ENCODE measurements around the gene FAM240A. TPM values are rescaled to one million over a fixed set of nuclear protein-coding genes. Genes with fewer than 3 reads are reported as not detected.

Gene FAM240A
- total RNA-seq, 2 donors from 2014 or later, result 0.32 TPM; not detected in 1

- no peak overlapping the region for H3K27ac ChIP-seq
- no peaks in the 10 kb centered on the region for H3K9me3 ChIP-seq
- TF ChIP-seq POLR2A (IDR thresholded peaks at IDR 0.05), result no peak
- TF ChIP-seq, protein P1, sequence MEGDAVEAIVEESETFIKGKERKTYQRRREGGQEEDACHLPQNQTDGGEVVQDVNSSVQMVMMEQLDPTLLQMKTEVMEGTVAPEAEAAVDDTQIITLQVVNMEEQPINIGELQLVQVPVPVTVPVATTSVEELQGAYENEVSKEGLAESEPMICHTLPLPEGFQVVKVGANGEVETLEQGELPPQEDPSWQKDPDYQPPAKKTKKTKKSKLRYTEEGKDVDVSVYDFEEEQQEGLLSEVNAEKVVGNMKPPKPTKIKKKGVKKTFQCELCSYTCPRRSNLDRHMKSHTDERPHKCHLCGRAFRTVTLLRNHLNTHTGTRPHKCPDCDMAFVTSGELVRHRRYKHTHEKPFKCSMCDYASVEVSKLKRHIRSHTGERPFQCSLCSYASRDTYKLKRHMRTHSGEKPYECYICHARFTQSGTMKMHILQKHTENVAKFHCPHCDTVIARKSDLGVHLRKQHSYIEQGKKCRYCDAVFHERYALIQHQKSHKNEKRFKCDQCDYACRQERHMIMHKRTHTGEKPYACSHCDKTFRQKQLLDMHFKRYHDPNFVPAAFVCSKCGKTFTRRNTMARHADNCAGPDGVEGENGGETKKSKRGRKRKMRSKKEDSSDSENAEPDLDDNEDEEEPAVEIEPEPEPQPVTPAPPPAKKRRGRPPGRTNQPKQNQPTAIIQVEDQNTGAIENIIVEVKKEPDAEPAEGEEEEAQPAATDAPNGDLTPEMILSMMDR (IDR thresholded peaks at IDR 0.05), result no peak
- TF ChIP-seq POLR2AphosphoS5 (IDR thresholded peaks at IDR 0.05), result no peak
- 50% methylated on average over 2 of the region's 2 CpGs for WGBS
- H3K36me3 ChIP-seq, result no peaks in the 10 kb centered on the region
- intact Hi-C loops (cut with DNase I), result no loop called here
- no peak for DNase-seq (ENCODE audit: low spot score)
- H3K4me3 ChIP-seq, result no peak overlapping the region
- H3K4me1 ChIP-seq (replicated peaks), result no peaks in the 10 kb centered on the region
- H3K27me3 ChIP-seq (replicated peaks; ENCODE audit: insufficient read depth), result no peaks in the 10 kb centered on the region
Observed at GRCh38 chr3:46648096-46648495, 35.8 kb downstream of the FAM240A start.

DNA sequence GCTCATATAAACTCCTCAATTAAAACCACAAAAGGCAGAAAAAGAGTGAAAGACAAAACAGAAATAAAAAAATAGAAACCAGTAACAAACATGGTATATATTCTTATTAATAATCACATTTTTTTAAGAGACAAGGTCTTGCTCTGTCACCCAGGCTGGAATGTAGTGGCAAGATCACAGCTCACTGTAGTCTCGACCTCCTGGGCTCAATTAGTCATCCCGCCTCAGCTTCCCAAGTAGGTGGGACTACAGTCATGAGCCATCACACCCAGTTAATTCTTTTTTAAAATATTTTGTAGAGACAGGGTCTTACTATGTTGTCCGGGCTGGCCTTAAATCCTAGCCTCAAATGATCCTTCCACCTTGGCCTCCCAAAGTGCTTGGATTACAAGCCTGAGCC, 37.1 kb downstream of the FAM240A start:
- no peaks in the 10 kb centered on the region for H3K27me3 ChIP-seq (replicated peaks; ENCODE audit: insufficient read depth)
- WGBS, result 90% methylated on average over 3 of the region's 3 CpGs
- intact Hi-C loops (cut with DNase I), result no loop called here

DNA sequence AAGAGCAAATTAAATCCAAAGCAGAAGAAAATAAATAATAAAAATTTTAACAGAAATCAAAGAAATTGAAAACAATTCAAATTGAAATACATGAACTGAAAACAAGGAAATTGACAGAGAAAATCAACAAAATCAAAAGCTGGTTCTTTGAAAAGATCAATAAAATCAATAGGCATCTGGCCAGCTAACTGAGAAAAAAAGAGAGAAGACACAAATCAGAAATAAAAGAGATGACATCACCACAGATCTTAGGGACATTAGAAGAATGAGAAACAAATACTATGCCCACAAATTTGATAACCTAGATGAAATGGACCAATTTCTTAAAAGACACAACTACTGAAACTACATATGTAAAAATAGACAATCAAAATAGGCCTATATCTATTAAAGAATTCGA, 38.8 kb downstream of the FAM240A start:
- Histone ChIP-seq H3K9me3 (no peaks in the 10 kb centered on the region), H3K27ac (no peak overlapping the region), H3K27me3 (replicated peaks; ENCODE audit: insufficient read depth) (no peaks in the 10 kb centered on the region), H3K4me1 (replicated peaks) (no peaks in the 10 kb centered on the region), H3K4me3 (no peak overlapping the region), H3K36me3 (no peaks in the 10 kb centered on the region)
- intact Hi-C loops (cut with DNase I), result no loop called here
- TF ChIP-seq POLR2AphosphoS5 (IDR thresholded peaks at IDR 0.05) (no peak), POLR2A (IDR thresholded peaks at IDR 0.05) (no peak)
- TF ChIP-seq, protein P1 (IDR thresholded peaks at IDR 0.05), result no peak
- no peak for DNase-seq (ENCODE audit: low spot score)
- 77% methylated on average over 1 of the region's 1 CpG for WGBS

More for the DNA sequence above, 37.1 kb downstream of the FAM240A start:
- DNase-seq (ENCODE audit: low spot score), result no peak
- Histone ChIP-seq H3K4me3 (no peak overlapping the region), H3K36me3 (no peaks in the 10 kb centered on the region), H3K27ac (no peak overlapping the region), H3K4me1 (replicated peaks) (no peaks in the 10 kb centered on the region), H3K9me3 (no peaks in the 10 kb centered on the region)
- TF ChIP-seq POLR2A (IDR thresholded peaks at IDR 0.05) (no peak), POLR2AphosphoS5 (IDR thresholded peaks at IDR 0.05) (no peak)
- TF ChIP-seq, protein P1 (IDR thresholded peaks at IDR 0.05), result no peak

GRCh38 chr3:46655271-46655670, 42.9 kb downstream of the FAM240A start:
- Histone ChIP-seq H3K27ac (no peak overlapping the region), H3K9me3 (no peaks in the 10 kb centered on the region), H3K4me3 (no peak overlapping the region), H3K4me1 (replicated peaks) (no peaks in the 10 kb centered on the region), H3K36me3 (no peaks in the 10 kb centered on the region), H3K27me3 (replicated peaks; ENCODE audit: insufficient read depth) (no peaks in the 10 kb centered on the region)
- intact Hi-C loops (cut with DNase I), result no loop called here
- WGBS, result 84% methylated on average over 6 of the region's 6 CpGs
- TF ChIP-seq POLR2A (IDR thresholded peaks at IDR 0.05) (no peak), POLR2AphosphoS5 (IDR thresholded peaks at IDR 0.05) (no peak)
- TF ChIP-seq, protein P1 (IDR thresholded peaks at IDR 0.05), result no peak
- no peak for DNase-seq (ENCODE audit: low spot score)

- Histone ChIP-seq H3K27ac (no peak overlapping the region), H3K36me3 (no peaks in the 10 kb centered on the region), H3K4me3 (no peak overlapping the region), H3K27me3 (replicated peaks; ENCODE audit: insufficient read depth) (no peaks in the 10 kb centered on the region), H3K9me3 (no peaks in the 10 kb centered on the region), H3K4me1 (replicated peaks) (no peaks in the 10 kb centered on the region)
- TF ChIP-seq POLR2A (IDR thresholded peaks at IDR 0.05) (no peak), POLR2AphosphoS5 (IDR thresholded peaks at IDR 0.05) (no peak)
- TF ChIP-seq, protein P1 (IDR thresholded peaks at IDR 0.05), result no peak
- WGBS, result 89% methylated on average over 9 of the region's 9 CpGs
- no peak for DNase-seq (ENCODE audit: low spot score)
- intact Hi-C loops (cut with DNase I), result no loop called here
Observed at GRCh38 chr3:46656778-46657556, 44.6 kb downstream of the FAM240A start.

Data from prostate gland (tissue), 2 donors.